IgD-negative memory B cell (primary cell): Measurements from ENCODE around the gene DAAM1. TPM values are rescaled to one million over a fixed set of nuclear protein-coding genes. Genes with fewer than 3 reads are reported as not detected.
A peak's percentile ranks its signal among the peaks of the same experiment; 100 is the strongest.

Source experiments
- H3K27ac Mint-ChIP-seq, 3 donors: one replicate each; pipeline ENCODE4 v1.8.0; 2020 to 2022; ENCODE audit warnings: mild to moderate bottlenecking in 3 of 3, mixed read lengths in 3 of 3, moderate library complexity in 1 of 3
- H3K27me3 Mint-ChIP-seq: one replicate; pipeline ENCODE4 v1.8.0; 2021; ENCODE audit warnings: mixed read lengths
- H3K36me3 Mint-ChIP-seq: one replicate; pipeline ENCODE4 v1.8.0; 2020; ENCODE audit warnings: mild to moderate bottlenecking, mixed read lengths
- H3K4me1 Mint-ChIP-seq, 3 donors: one replicate each; pipeline ENCODE4 v1.8.0; 2020 to 2022; ENCODE audit warnings: mixed read lengths in 3 of 3, mild to moderate bottlenecking in 1 of 3
- H3K4me3 Mint-ChIP-seq, 4 donors: one replicate each; pipeline ENCODE4 v1.8.0; 2020 to 2022; ENCODE audit warnings: mild to moderate bottlenecking in 4 of 4, mixed read lengths in 4 of 4, moderate library complexity in 3 of 4
- H3K9me3 Mint-ChIP-seq, 3 donors: one replicate each; pipeline ENCODE4 v1.8.0; 2020 to 2021; ENCODE audit warnings: mixed read lengths in 3 of 3, mild to moderate bottlenecking in 1 of 3
- polyA plus RNA-seq: library from polyadenylated mRNA; unstranded; fragments of 300-500 nt; fragmentation: Illumina TruSeq; gene quantifications from one replicate; pipeline ENCODE4 v1.2.3, GENCODE V29; 2021

Gene DAAM1
- polyA plus RNA-seq, 1 donor from 2014 or later, result 42.2 TPM

- Mint-ChIP-seq H3K27me3 (no peaks in the 10 kb centered on the region), H3K27ac (no peak overlapping the region), H3K4me3 (peak overlapping the region in 1 of 4 donors; percentile 28), H3K9me3 (peaks cover 0 to 8% (median 5%) of the 10 kb centered on the region in 3 donors), H3K4me1 (peaks cover 3 to 8% (median 7%) of the 10 kb centered on the region in 3 donors), H3K36me3 (peaks cover 5% of the 10 kb centered on the region)
These were observed 207.2 kb downstream of the DAAM1 start for GRCh38 chr14:59395672-59396071.

DNA sequence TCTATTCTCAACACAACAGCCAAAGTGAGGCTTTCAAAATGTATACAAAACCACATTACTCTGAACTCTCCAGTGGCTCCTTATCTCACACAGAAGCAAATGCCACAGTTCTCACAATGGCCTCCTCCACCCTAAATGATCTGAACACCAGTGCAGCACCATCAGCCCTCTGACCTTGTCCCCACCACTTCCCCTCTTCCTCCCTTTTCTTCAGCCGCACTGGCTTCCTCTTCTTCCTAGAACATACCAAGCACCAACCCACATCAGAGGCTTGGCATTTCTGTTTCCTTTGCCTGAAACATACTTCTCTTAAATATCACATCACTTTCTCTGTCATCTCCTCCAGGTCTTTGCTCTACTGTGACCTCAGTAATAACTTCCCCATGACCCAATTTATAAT is 210.4 kb downstream of the DAAM1 start:
- peaks cover 0 to 8% (median 5%) of the 10 kb centered on the region in 3 donors for H3K9me3 Mint-ChIP-seq
- no peak overlapping the region for H3K27ac Mint-ChIP-seq
- H3K27me3 Mint-ChIP-seq, result no peaks in the 10 kb centered on the region
- H3K4me1 Mint-ChIP-seq, result peaks cover 3 to 8% (median 7%) of the 10 kb centered on the region in 3 donors
- H3K36me3 Mint-ChIP-seq, result peaks cover 6% of the 10 kb centered on the region
- peak overlapping the region in 1 of 4 donors; percentile 0 for H3K4me3 Mint-ChIP-seq

DNA sequence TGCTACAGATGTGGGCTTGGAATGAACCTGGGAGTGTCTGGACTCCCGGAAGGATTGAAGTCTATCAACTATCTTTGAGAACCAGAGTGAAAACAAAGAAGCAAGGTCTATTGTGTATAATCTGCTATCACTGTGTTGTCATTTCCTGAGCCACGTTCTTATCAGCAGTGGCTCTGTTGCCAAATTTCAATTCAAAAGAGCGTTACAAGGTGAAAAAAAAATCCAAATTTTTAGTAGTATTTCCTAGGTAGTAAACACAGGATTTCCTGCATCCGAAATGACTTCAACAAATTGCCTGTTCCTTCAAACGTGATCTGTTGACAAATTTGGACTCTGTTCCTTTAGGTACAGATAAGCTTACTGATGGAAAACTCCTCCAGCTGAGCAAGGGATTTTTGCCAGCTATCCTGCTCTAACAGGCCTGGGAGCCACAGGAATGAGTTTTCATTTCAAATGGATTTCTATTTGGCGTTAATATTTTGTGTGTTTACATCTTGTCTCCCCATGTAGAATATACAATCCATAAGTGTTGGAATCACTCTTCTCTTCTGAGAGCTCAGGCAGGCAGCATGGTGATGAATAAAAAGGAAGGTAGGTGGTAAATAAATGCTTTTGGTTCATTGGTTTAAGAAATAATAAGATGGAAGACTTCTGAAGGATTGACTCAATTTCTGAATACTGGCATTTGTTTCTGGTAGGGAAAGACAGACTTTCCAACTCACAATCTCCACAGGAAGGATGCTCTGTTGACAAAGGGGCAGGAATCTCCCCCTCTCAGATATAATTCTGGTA is 218.2 kb downstream of the DAAM1 start:
- Mint-ChIP-seq H3K27me3 (peaks cover 5% of the 10 kb centered on the region), H3K9me3 (peaks cover 0 to 2% (median 0%) of the 10 kb centered on the region in 3 donors), H3K4me1 (peaks cover 0 to 5% (median 0%) of the 10 kb centered on the region in 3 donors), H3K36me3 (peaks cover 5% of the 10 kb centered on the region), H3K27ac (peak overlapping the region in 1 of 3 donors; percentile 10), H3K4me3 (no peak overlapping the region)

DNA sequence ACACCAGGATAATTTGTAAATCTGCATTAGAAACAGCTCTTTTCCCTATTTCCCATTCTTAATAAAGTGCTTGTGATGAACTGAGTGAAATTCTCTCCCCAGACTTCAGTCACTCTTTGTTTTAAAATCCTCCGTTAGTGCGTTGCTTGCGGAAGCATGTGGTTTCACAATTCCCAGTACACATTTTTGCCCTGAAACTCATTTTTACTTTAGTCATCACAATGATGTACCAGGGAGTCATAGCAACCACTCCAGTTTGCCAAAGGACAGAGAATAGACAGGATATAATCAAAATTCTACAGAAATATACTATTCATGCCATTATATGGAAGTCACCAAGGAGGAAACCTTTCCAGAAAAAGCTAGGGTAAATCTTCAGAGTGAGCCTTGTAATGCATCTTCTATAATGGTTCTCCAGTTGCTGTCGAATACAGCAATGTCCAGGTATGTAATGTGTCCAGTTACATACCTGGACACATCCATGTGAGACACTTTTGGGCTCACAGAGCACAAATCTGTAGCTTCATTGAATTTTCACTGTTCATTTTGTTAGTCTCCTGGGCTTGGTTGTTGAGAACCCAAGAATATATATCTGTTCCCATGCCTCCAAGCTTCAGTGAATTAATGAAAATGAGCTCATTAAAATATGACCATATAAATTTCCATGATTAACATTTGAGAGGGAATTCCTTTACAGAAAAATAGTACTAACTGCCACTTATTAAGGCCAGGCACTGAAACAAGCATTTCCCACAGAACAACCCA is 219.0 kb downstream of the DAAM1 start:
- Mint-ChIP-seq H3K36me3 (peaks cover 5% of the 10 kb centered on the region), H3K4me3 (no peak overlapping the region), H3K9me3 (peaks cover 0 to 2% (median 0%) of the 10 kb centered on the region in 3 donors), H3K4me1 (peaks cover 0 to 5% (median 0%) of the 10 kb centered on the region in 3 donors), H3K27me3 (peaks cover 5% of the 10 kb centered on the region), H3K27ac (no peak overlapping the region)

GRCh38 chr14:59415836-59416602 is 227.6 kb downstream of the DAAM1 start:
- Mint-ChIP-seq H3K4me1 (peaks cover 2 to 3% (median 2%) of the 10 kb centered on the region in 3 donors), H3K27ac (no peak overlapping the region), H3K27me3 (no peaks in the 10 kb centered on the region), H3K9me3 (no peaks in the 10 kb centered on the region), H3K36me3 (no peaks in the 10 kb centered on the region), H3K4me3 (no peak overlapping the region)

GRCh38 chr14:59417311-59417710 is 228.8 kb downstream of the DAAM1 start:
- H3K4me3 Mint-ChIP-seq, result no peak overlapping the region
- no peaks in the 10 kb centered on the region for H3K27me3 Mint-ChIP-seq
- no peaks in the 10 kb centered on the region for H3K36me3 Mint-ChIP-seq
- no peaks in the 10 kb centered on the region for H3K9me3 Mint-ChIP-seq
- peaks cover 14% of the 10 kb centered on the region in 3 donors for H3K4me1 Mint-ChIP-seq
- H3K27ac Mint-ChIP-seq, result no peak overlapping the region

DNA sequence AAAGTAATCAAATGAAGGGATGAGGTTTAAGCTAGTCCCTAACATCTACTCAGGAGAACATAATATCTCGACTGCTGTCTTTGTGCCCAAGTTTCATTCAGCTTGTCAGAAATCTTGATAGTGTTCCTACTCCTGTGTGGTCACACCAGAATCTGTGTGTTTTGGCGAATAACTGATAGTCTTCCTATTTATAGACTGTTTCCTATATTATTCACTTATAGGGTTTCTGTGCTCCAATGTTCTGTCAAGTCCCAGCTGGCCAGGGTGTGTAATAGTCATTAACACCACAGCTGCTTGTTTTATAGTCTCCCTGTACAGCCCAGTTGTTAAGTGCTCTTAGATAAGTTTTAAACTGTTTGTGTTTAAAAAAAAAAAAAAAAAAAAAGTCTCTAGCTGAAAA is 230.8 kb downstream of the DAAM1 start:
- Mint-ChIP-seq H3K27me3 (no peaks in the 10 kb centered on the region), H3K27ac (no peak overlapping the region), H3K4me3 (no peak overlapping the region), H3K4me1 (peaks cover 14 to 19% (median 18%) of the 10 kb centered on the region in 3 donors), H3K9me3 (no peaks in the 10 kb centered on the region), H3K36me3 (no peaks in the 10 kb centered on the region)
